Astrocyte of the cerebellum (primary cell): ENCODE data around the gene NIN.

Experiments
- DNase-seq: peaks from one replicate; pipeline ENCODE4 v3.0.0-alpha.2; 2011; ENCODE audit warnings: low read depth
- H3K4me3 ChIP-seq: 2 replicates; pipeline ENCODE4 v1.5.1; 2011; ENCODE audit warnings: mild to moderate bottlenecking, low read depth, low read length, moderate library complexity
- in situ Hi-C: cut with HindIII; loops from 2 replicates; pipeline ENCODE4 v1.10.0; 2017; ENCODE audit warnings: low sequenced_read_pairs
- TF ChIP-seq, protein P1 (sequence below): IDR thresholded peaks from 2 replicates; pipeline ENCODE4 v1.5.1; 2012; ENCODE audit warnings: low read length, low read depth, moderate library complexity, mild to moderate bottlenecking; ENCODE audit errors: missing control alignments

NIN gene

GRCh38 chr14:50769863-50770500, 61.0 kb downstream of the NIN start:
- TF ChIP-seq, protein P1, sequence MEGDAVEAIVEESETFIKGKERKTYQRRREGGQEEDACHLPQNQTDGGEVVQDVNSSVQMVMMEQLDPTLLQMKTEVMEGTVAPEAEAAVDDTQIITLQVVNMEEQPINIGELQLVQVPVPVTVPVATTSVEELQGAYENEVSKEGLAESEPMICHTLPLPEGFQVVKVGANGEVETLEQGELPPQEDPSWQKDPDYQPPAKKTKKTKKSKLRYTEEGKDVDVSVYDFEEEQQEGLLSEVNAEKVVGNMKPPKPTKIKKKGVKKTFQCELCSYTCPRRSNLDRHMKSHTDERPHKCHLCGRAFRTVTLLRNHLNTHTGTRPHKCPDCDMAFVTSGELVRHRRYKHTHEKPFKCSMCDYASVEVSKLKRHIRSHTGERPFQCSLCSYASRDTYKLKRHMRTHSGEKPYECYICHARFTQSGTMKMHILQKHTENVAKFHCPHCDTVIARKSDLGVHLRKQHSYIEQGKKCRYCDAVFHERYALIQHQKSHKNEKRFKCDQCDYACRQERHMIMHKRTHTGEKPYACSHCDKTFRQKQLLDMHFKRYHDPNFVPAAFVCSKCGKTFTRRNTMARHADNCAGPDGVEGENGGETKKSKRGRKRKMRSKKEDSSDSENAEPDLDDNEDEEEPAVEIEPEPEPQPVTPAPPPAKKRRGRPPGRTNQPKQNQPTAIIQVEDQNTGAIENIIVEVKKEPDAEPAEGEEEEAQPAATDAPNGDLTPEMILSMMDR, result no peak
- DNase-seq, result no peak
- H3K4me3 ChIP-seq, result no peak overlapping the region
- in situ Hi-C loops, result no loop called here

DNA sequence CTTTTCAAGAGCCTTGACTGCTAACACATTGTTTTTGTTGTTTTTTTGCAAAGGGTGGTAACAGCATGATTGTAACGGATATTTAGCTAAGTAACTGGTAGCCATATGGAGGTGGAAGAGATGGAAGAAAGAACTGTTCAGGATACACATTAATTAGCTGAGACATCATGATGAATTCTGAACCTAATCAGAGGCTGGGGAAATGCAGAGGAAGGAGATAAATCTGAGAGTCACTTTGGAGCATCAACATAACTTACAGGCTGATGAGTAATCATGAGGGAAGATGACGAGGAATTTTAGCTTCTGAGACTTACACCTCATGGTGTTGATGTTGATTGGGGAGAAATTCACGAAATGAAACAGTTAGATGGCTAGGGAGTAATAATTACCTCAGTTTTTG, 62.3 kb downstream of the NIN start:
- no peak for DNase-seq
- no peak overlapping the region for H3K4me3 ChIP-seq
- TF ChIP-seq, protein P1, result no peak
- in situ Hi-C loops, result no loop called here

DNA sequence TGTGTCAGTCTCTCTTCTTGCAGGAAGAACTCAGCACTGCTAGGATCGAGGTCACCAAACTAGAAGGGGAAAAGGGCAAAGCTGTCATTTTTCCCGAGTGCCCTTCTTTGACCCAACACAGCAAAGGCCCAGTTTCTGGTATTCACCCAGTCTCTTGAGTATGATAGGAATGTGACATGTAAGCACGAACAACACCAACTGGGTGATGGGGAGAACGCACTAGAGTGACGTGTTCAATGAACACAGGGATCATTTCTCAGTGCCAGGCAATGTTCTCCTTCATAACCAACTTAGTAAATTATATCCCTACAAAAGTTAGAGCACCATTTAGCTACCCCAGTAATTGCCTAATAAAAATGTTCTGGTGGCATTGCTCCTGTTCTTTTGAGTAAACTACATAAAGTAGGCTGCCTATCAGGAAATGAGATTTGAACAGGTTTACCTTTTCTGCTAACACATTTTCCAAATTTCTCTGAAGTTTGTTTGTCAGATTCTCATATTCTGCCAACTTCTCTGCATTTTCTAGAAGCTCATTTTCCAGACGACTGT, 64.5 kb downstream of the NIN start:
- TF ChIP-seq, protein P1, result no peak
- H3K4me3 ChIP-seq, result no peak overlapping the region
- no peak for DNase-seq
- in situ Hi-C loops, result no loop called here

DNA sequence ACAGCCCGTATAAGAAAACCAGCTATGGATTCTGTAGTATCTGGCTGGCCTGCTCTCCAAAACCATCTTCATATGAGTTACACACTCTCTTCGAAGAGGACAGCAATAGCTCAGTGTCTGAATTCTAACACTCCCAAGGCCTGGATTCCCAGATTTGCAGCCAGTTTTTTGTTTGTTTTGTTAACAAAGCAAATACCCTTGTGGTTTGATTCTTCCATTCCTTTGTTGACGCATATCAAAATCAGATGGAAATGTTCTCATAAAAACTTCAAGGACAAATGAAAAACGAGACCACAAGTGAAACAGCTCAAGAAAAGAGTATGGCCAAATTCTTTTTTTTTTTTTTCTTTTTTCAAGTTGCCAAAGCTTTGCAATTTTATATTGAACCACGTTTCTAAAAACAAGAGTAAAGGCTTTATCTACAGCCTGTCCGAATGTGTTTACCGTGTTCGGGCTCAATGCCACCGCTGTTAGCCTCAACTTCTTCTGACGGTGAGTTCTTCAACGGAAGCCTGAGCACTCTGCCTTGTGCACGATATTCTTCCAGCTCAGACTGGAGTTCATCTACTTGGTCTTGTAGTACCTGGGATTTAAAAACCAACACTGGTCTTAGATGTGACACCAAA, 67.5 kb downstream of the NIN start:
- DNase-seq, result peak; percentile 83
- TF ChIP-seq, protein P1, result no peak
- in situ Hi-C loops, result no loop called here
- no peak overlapping the region for H3K4me3 ChIP-seq

DNA sequence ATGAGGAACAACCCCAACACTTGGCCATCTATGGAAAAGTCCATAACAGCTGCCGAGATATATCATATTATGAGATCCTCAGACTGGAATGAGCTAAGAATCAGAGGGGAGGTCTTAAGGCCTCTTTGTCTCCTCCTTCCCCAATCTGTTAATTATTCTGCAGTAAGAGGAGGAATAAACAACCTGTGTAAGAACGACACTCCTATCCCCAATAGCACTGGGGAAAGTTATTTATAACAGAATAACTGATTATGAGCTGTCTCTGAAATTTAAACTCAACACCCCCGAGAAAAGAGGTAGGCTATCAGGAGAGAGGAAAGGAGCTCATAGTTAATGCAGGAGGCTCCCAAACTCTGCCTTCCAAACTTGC, 68.0 kb downstream of the NIN start:
- no peak overlapping the region for H3K4me3 ChIP-seq
- in situ Hi-C loops, result no loop called here
- TF ChIP-seq, protein P1, result no peak
- no peak for DNase-seq

- in situ Hi-C loops, result no loop called here
- TF ChIP-seq, protein P1, result no peak
- H3K4me3 ChIP-seq, result no peak overlapping the region
- no peak for DNase-seq
Observed at GRCh38 chr14:50762001-50762930, 68.7 kb downstream of the NIN start.
